HAP-1 (cell line): ENCODE results near the gene PTPN13.
"Not testable (repeated sequence)": the region's sequence is repeated elsewhere in the genome, so short reads cannot be mapped to it uniquely, and the experiment has no call there.

Experiments used
- DNase-seq, 2 experiments: peaks; one replicate each; pipeline ENCODE4 v3.0.0-alpha.2; 2016 to 2020; ENCODE audit warnings: low spot score in 2 of 2
- H3K27me3 ChIP-seq: fragments of 250-450 bp; sonication (Bioruptor Pico); 2 replicates; pipeline ENCODE4 v1.5.1; 2020; ENCODE audit warnings: low read depth, mild to moderate bottlenecking, moderate library complexity
- H3K36me3 ChIP-seq: fragments of 250-450 bp; sonication (Bioruptor Pico); replicated peaks from 2 replicates; pipeline ENCODE4 v1.5.1; 2020; ENCODE audit warnings: mild to moderate bottlenecking
- H3K4me1 ChIP-seq: fragments of 250-450 bp; sonication (Bioruptor Pico); 2 replicates; pipeline ENCODE4 v1.5.1; 2020; ENCODE audit warnings: mild to moderate bottlenecking
- H3K4me3 ChIP-seq: fragments of 250-450 bp; sonication (Bioruptor Pico); 2 replicates; pipeline ENCODE4 v1.5.1; 2020; ENCODE audit warnings: mild to moderate bottlenecking, moderate library complexity
- H3K9me3 ChIP-seq: fragments of 250-450 bp; sonication (Bioruptor Pico); 2 replicates; pipeline ENCODE4 v1.5.1; 2020; ENCODE audit warnings: mild to moderate bottlenecking, moderate library complexity
- in situ Hi-C: fragments of 300-500 bp; cut with MboI; formaldehyde crosslinking; loops from 3 replicates; pipeline ENCODE4 v1.14.3; 2020; ENCODE audit warnings: low sequenced_read_pairs, inconsistent platforms, mixed read lengths

Gene PTPN13

DNA sequence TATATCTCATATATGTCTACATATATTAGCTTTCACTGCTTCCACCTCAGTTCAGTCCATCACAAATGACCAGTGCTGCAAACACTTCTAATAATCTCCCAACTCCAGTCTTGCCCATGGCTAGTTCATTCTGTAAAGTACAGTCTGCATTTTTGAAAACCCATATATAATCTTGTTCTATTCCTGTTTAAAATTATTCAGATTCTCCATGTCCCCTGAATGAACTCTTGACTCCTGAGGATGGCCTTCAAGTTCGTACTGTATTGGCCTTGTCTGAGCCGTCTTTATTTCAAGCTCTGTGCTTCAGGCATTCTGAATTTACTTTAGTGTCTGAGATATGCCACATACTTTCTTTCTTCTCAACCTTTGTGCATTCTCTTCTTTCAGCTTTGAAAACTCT is 84.7 kb downstream of the PTPN13 start:
- no peak for DNase-seq
- peaks cover 16% of the 10 kb centered on the region for H3K4me1 ChIP-seq
- no peak overlapping the region for H3K4me3 ChIP-seq
- no peaks in the 10 kb centered on the region for H3K27me3 ChIP-seq
- H3K9me3 ChIP-seq, result no peaks in the 10 kb centered on the region
- no peaks in the 10 kb centered on the region for H3K36me3 ChIP-seq
- in situ Hi-C loops, result no loop called here

DNA sequence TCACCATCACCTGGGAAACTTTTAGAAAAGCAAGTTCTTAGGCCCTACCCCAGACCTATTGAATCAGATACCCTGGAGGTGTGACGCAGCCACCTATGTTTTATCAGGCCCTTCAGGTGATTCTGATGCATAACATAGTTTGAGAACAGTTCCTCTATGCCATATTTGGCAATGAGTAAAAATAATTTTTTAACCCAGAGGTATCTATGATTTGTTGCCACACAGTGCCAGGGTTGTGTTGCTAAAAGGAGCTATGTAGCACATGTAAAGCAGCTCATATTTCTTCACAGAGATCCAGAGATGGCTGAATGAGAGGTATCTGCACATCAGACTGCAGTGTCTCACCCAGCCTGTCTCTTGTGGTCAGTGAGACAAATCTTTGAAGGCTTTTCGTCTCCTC is 85.3 kb downstream of the PTPN13 start:
- Histone ChIP-seq H3K27me3 (no peaks in the 10 kb centered on the region), H3K36me3 (no peaks in the 10 kb centered on the region), H3K4me3 (no peak overlapping the region), H3K4me1 (peaks cover 11% of the 10 kb centered on the region), H3K9me3 (no peaks in the 10 kb centered on the region)
- in situ Hi-C loops, result no loop called here
- no peak for DNase-seq

DNA sequence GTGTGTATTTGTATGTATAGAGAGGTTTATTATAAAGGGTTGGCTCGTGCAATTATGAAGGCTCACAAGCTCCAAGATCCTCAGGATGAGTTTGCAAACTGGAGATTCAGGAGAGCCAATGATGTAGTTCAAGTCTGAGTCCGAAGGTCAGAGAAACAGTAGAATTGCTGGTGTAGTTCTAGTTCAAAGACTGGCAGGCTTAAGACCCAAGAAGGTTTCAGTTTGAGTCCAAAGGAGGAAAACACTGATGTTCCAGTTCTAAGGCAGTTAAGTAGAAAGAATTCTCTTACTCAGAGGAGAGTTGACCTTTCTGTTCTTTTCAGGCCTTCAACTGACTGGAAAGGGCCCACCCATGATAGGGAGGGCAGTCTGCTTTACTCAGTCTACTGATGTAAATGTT is 89.1 kb downstream of the PTPN13 start:
- in situ Hi-C loops, result no loop called here

DNA sequence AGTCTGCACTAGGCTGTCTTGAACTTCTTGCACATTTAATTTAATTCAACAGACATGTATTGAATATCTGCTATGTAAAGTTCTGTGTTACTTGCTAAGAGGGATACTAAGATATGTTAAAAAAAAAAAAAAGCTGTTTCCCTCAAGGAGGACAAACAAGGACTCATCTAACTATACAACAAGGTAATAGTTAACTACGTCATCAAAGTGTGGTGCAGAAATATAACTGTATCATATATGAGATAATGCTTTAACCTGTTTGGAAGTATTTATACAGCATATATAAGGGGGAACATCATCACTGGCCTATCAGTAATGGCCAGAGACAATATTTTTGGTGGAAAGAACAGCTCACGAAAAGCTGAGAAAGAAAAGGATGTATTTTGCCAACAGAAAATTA is 89.9 kb downstream of the PTPN13 start:
- no peaks in the 10 kb centered on the region for H3K9me3 ChIP-seq
- in situ Hi-C loops, result no loop called here
- DNase-seq, result no peak
- H3K27me3 ChIP-seq, result no peaks in the 10 kb centered on the region
- H3K4me3 ChIP-seq, result no peak overlapping the region
- H3K36me3 ChIP-seq, result no peaks in the 10 kb centered on the region
- peaks cover 8% of the 10 kb centered on the region for H3K4me1 ChIP-seq

More for the DNA sequence above, 89.1 kb downstream of the PTPN13 start:
- Histone ChIP-seq H3K27me3 (no peaks in the 10 kb centered on the region), H3K9me3 (no peaks in the 10 kb centered on the region), H3K4me3 (no peak overlapping the region), H3K4me1 (peaks cover 8% of the 10 kb centered on the region), H3K36me3 (no peaks in the 10 kb centered on the region)
- no peak for DNase-seq

- Histone ChIP-seq H3K27me3 (no peaks in the 10 kb centered on the region), H3K36me3 (no peaks in the 10 kb centered on the region), H3K4me3 (no peak overlapping the region), H3K9me3 (no peaks in the 10 kb centered on the region), H3K4me1 (peaks cover 8% of the 10 kb centered on the region)
- DNase-seq, result no peak
- in situ Hi-C loops, result no loop called here
Measured at GRCh38 chr4:86685401-86685800, 91.3 kb downstream of the PTPN13 start.

- Histone ChIP-seq H3K4me1 (peaks cover 8% of the 10 kb centered on the region), H3K27me3 (no peaks in the 10 kb centered on the region), H3K4me3 (no peak overlapping the region), H3K9me3 (no peaks in the 10 kb centered on the region), H3K36me3 (no peaks in the 10 kb centered on the region)
- DNase-seq, result no peak
- in situ Hi-C loops, result no loop called here
Measured at GRCh38 chr4:86686741-86687140, 92.6 kb downstream of the PTPN13 start.

- Histone ChIP-seq H3K4me3 (no peak overlapping the region), H3K9me3 (no peaks in the 10 kb centered on the region), H3K27me3 (no peaks in the 10 kb centered on the region), H3K4me1 (peaks cover 8% of the 10 kb centered on the region), H3K36me3 (no peaks in the 10 kb centered on the region)
- in situ Hi-C loops, result no loop called here
- DNase-seq, result no peak
Measured at GRCh38 chr4:86688026-86688425, 93.9 kb downstream of the PTPN13 start.

DNA sequence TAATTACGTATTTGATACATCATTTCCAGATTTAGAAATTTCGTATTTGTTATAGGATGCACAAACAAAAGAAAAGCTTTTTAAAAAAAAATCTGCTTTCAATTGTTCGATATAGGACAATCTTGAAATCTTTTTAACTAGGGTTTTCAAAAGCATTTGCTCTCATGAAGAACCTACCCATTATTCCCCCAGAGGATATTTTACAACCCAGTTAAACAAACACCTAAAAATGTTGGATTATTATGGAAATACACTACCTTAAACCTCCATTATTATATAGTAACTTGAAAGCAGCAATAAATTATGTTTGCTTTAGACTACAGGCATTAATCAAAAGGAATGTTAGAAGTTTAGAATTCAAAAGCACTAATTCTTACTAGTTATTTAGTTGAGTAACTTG is 110.5 kb downstream of the PTPN13 start:
- Histone ChIP-seq H3K4me1 (peaks cover 4% of the 10 kb centered on the region), H3K9me3 (no peaks in the 10 kb centered on the region), H3K27me3 (no peaks in the 10 kb centered on the region), H3K36me3 (no peaks in the 10 kb centered on the region), H3K4me3 (no peak overlapping the region)
- DNase-seq, result peak in 1 of 2 experiments; percentile 94
- in situ Hi-C loops, result no loop called here

GRCh38 chr4:86706923-86707597 is 112.9 kb downstream of the PTPN13 start:
- no peak overlapping the region for H3K4me3 ChIP-seq
- no peaks in the 10 kb centered on the region for H3K36me3 ChIP-seq
- DNase-seq, result no peak
- in situ Hi-C loops, result no loop called here
- H3K27me3 ChIP-seq, result no peaks in the 10 kb centered on the region
- H3K9me3 ChIP-seq, result no peaks in the 10 kb centered on the region
- H3K4me1 ChIP-seq, result peaks cover 4% of the 10 kb centered on the region

- H3K27me3 ChIP-seq, result no peaks in the 10 kb centered on the region
- no peak for DNase-seq
- H3K36me3 ChIP-seq, result 0 out of 2 replicates have a peak, but pooled peaks cover 2% of the 10 kb centered on the region
- H3K4me3 ChIP-seq, result no peak overlapping the region
- H3K9me3 ChIP-seq, result no peaks in the 10 kb centered on the region
- in situ Hi-C loops, result no loop called here
- H3K4me1 ChIP-seq, result no peaks in the 10 kb centered on the region
Measured at GRCh38 chr4:86717651-86718050, 123.5 kb downstream of the PTPN13 start.

DNA sequence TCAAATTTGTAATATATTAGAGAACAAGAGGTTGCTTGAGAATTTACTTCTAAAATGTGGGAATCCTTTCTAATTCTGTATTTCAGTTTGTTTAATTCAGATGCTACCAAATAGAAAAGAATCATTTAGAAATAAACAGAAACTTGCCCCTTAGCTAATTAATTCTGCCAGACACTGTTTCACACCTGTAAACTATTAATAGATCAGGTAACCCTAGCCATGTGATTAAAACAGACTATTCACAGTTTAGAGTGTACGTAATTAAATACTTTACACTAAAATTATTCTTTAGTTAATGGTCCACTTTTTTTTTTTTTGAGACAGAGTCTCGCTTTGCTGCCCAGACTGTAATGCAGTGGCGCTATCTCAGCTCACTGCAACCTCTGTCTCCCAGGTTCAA is 124.0 kb downstream of the PTPN13 start:
- no peaks in the 10 kb centered on the region for H3K4me1 ChIP-seq
- no peaks in the 10 kb centered on the region for H3K9me3 ChIP-seq
- H3K4me3 ChIP-seq, result no peak overlapping the region
- DNase-seq, result no peak
- 0 out of 2 replicates have a peak, but pooled peaks cover 2% of the 10 kb centered on the region for H3K36me3 ChIP-seq
- H3K27me3 ChIP-seq, result no peaks in the 10 kb centered on the region
- in situ Hi-C loops, result no loop called here

DNA sequence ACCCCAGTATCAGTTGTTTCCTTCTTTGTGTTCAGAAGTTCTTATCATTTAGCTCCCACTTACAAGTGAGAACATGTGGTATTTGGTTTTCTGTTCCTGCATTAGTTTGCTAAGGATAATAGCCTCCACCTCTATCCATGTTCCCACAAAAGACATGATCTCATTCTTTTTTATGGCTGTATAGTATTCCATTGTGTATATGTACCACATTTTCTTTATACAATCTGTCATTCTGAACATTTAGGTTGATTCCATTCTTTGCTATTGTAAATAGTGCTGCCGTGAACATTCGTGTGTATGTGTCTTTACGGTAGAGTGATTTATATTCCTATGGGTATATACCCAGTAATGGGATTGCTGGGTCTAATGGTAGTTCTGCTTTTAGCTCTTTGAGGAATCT is 125.0 kb downstream of the PTPN13 start:
- in situ Hi-C loops, H3K36me3 ChIP-seq, H3K9me3 ChIP-seq, H3K27me3 ChIP-seq, DNase-seq, H3K4me3 ChIP-seq, H3K4me1 ChIP-seq: not testable (repeated sequence)

GRCh38 chr4:86720508-86721068 is 126.5 kb downstream of the PTPN13 start:
- H3K9me3 ChIP-seq, result no peaks in the 10 kb centered on the region
- no peak for DNase-seq
- in situ Hi-C loops, result no loop called here
- no peaks in the 10 kb centered on the region for H3K27me3 ChIP-seq
- no peaks in the 10 kb centered on the region for H3K4me1 ChIP-seq
- H3K36me3 ChIP-seq, result 0 out of 2 replicates have a peak, but pooled peaks cover 2% of the 10 kb centered on the region
- H3K4me3 ChIP-seq, result no peak overlapping the region

GRCh38 chr4:86721412-86721811 is 127.3 kb downstream of the PTPN13 start:
- H3K9me3 ChIP-seq, result no peaks in the 10 kb centered on the region
- no peak overlapping the region for H3K4me3 ChIP-seq
- in situ Hi-C loops, result no loop called here

More at GRCh38 chr4:86721412-86721811, 127.3 kb downstream of the PTPN13 start:
- no peaks in the 10 kb centered on the region for H3K27me3 ChIP-seq
- no peaks in the 10 kb centered on the region for H3K4me1 ChIP-seq
- H3K36me3 ChIP-seq, result 0 out of 2 replicates have a peak, but pooled peaks cover 2% of the 10 kb centered on the region
- DNase-seq, result no peak
